ENCODE data around the gene TANC1. TPM values are rescaled to one million over a fixed set of nuclear protein-coding genes. Genes with fewer than 3 reads are reported as not detected.

The TANC1 gene
- total RNA-seq, 2 donors from 2014 or later: 70.1 to 86.1 TPM

DNA sequence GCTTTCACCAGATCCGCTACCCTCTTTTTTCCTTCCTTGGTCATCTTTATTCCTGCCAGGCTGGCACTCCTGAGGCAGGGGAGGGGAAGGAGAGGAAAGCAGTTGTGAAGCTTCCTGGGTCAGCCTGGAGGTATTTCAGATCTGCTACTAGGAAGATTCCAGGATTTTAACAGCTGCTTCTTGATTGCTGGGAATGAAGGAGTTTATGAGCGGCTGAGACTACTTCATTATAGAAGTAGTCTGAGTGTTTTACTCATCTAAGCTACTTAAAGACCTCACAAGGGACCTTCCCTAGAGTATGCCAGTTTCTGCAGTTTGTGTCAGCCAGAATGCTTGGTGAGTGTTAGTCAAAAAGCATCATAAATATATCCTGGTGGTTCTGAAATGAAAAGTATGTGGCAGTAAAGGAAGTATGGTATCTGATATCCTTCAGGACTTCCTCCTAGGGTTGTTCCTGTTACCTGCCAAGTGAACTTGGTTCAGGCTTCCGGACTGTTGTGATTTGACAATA lies 1.9 kb downstream of the TANC1 start:
- DNase-seq (ENCODE audit: low spot score) (no peak), ATAC-seq (ENCODE audit: insufficient number of reproducible peaks, low FRiP score, low read depth) (no peak)
- TF ChIP-seq, protein P1, sequence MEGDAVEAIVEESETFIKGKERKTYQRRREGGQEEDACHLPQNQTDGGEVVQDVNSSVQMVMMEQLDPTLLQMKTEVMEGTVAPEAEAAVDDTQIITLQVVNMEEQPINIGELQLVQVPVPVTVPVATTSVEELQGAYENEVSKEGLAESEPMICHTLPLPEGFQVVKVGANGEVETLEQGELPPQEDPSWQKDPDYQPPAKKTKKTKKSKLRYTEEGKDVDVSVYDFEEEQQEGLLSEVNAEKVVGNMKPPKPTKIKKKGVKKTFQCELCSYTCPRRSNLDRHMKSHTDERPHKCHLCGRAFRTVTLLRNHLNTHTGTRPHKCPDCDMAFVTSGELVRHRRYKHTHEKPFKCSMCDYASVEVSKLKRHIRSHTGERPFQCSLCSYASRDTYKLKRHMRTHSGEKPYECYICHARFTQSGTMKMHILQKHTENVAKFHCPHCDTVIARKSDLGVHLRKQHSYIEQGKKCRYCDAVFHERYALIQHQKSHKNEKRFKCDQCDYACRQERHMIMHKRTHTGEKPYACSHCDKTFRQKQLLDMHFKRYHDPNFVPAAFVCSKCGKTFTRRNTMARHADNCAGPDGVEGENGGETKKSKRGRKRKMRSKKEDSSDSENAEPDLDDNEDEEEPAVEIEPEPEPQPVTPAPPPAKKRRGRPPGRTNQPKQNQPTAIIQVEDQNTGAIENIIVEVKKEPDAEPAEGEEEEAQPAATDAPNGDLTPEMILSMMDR (IDR thresholded peaks at IDR 0.05): no peak
- no peaks in the 10 kb centered on the region for H3K9me3 ChIP-seq
- no peaks in the 10 kb centered on the region for H3K36me3 ChIP-seq
- peak overlapping the region; percentile 87 for H3K4me3 ChIP-seq
- no peaks in the 10 kb centered on the region for H3K27me3 ChIP-seq (replicated peaks; ENCODE audit: insufficient read depth)
- peak overlapping the region; percentile 86 to 90 for H3K27ac ChIP-seq
- H3K4me1 ChIP-seq (ENCODE audit: control insufficient read depth in 1 of 2, low read depth in 2 of 2): peaks cover 6 to 42% of the 10 kb centered on the region in 2 donors

GRCh38 chr2:158973116-158973956 lies 4.9 kb downstream of the TANC1 start:
- TF ChIP-seq, protein P1 (IDR thresholded peaks at IDR 0.05): no peak
- DNase-seq (ENCODE audit: low spot score) (no peak), ATAC-seq (ENCODE audit: insufficient number of reproducible peaks, low FRiP score, low read depth) (no peak)
- Histone ChIP-seq H3K4me1 (ENCODE audit: control insufficient read depth in 1 of 2, low read depth in 2 of 2) (peaks cover 8 to 46% of the 10 kb centered on the region in 2 donors), H3K36me3 (no peaks in the 10 kb centered on the region), H3K9me3 (no peaks in the 10 kb centered on the region), H3K4me3 (no peak overlapping the region), H3K27me3 (replicated peaks; ENCODE audit: insufficient read depth) (no peaks in the 10 kb centered on the region), H3K27ac (no peak overlapping the region)

DNA sequence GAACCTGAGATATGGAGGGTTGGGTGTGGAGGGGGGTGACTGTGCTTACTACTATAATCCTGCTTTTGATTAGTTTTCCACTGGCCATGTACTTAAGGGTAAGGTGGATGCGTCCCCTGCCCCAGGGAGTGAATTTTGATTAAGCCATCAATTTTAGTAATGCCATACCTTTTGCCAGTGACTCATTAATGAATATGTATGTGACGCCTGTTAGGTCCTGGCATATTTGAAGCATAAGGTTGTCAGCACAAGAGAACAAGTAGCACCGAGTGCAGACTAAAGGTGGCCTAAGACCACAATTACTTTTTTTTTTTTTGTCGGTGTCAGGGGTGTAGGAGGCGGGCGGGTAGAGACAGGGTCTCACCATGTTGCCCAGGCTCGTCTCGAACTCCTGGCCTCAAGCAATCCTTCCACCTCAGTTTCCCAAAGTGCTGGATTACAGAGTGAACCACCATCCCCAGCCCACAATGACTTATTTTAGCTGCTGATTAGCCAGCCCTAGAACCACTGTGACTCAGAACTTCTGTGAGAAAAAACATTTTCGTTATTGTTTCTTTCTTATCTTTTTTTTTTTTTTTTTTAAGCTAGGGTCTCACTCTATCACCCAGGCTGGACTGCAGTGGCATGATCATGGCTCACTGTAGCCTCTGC lies 7.0 kb downstream of the TANC1 start:
- no peaks in the 10 kb centered on the region for H3K36me3 ChIP-seq
- ATAC-seq (ENCODE audit: insufficient number of reproducible peaks, low FRiP score, low read depth) (no peak), DNase-seq (ENCODE audit: low spot score) (no peak)
- no peaks in the 10 kb centered on the region for H3K27me3 ChIP-seq (replicated peaks; ENCODE audit: insufficient read depth)
- H3K4me3 ChIP-seq: no peak overlapping the region
- peaks cover 11 to 61% of the 10 kb centered on the region in 2 donors for H3K4me1 ChIP-seq (ENCODE audit: control insufficient read depth in 1 of 2, low read depth in 2 of 2)
- TF ChIP-seq, protein P1 (IDR thresholded peaks at IDR 0.05): no peak
- H3K9me3 ChIP-seq: no peaks in the 10 kb centered on the region
- no peak overlapping the region for H3K27ac ChIP-seq

DNA sequence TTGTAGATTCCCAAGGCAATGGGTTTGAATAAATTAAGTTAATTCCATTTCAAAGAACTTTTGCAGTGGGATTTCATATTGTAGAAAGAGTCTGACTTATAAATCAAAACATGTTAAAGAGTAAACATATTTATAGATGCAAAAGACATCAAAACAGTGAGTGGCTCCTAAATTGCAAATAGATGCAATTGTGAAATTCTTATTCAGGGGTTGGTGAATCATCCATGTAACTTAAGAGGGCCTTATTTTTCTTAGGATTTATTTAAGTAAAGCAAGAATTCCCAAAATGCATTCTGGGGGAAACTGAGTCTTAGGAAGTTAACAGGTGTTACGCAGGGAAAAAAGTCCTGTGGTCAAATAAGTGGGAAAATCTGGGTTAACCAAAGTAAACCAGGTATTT lies 11.3 kb downstream of the TANC1 start:
- H3K4me3 ChIP-seq: no peak overlapping the region
- peaks cover 17 to 46% of the 10 kb centered on the region in 2 donors for H3K4me1 ChIP-seq (ENCODE audit: control insufficient read depth in 1 of 2, low read depth in 2 of 2)
- no peaks in the 10 kb centered on the region for H3K9me3 ChIP-seq
- H3K27ac ChIP-seq: no peak overlapping the region
- no peaks in the 10 kb centered on the region for H3K27me3 ChIP-seq (replicated peaks; ENCODE audit: insufficient read depth)
- no peaks in the 10 kb centered on the region for H3K36me3 ChIP-seq
- no peak for ATAC-seq (ENCODE audit: insufficient number of reproducible peaks, low FRiP score, low read depth)
- TF ChIP-seq, protein P1 (IDR thresholded peaks at IDR 0.05): no peak
- no peak for DNase-seq (ENCODE audit: low spot score)

DNA sequence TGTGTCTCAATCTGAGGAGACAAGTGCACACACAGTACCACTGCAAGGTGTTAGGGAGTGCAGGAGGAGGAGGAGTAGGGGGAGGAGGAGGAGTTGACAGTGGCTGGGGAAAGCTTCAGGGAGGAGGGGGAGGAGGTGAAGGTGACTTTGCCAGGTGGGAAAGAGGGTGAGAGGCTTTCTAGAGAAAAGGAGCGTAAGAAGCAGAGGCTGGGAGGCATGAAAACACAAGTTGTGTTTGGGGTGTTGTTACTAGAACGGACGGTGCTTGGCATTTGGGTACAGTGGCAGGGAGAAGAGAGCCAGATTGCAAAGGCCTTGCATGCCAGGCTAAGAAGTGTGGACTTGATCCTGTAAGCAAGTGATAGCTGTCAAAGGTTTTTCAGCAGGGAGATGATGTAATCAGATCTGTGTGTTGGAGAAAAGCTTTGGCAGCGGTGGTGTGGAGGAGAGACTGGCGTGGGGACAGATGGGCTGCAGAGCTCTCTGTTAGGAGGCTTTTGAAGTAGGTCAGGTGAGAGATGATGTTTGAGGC lies 16.2 kb downstream of the TANC1 start:
- H3K4me1 ChIP-seq (ENCODE audit: control insufficient read depth in 1 of 2, low read depth in 2 of 2): peaks cover 14 to 40% of the 10 kb centered on the region in 2 donors
- no peaks in the 10 kb centered on the region for H3K9me3 ChIP-seq
- H3K27ac ChIP-seq: no peak overlapping the region
- no peak for DNase-seq (ENCODE audit: low spot score)
- TF ChIP-seq, protein P1 (IDR thresholded peaks at IDR 0.05): no peak
- no peaks in the 10 kb centered on the region for H3K36me3 ChIP-seq
- no peaks in the 10 kb centered on the region for H3K27me3 ChIP-seq (replicated peaks; ENCODE audit: insufficient read depth)
- H3K4me3 ChIP-seq: no peak overlapping the region
- ATAC-seq (ENCODE audit: insufficient number of reproducible peaks, low FRiP score, low read depth): no peak

Measured in thoracic aorta (tissue), 2 donors.